DMS114 treated with DMSO at 0.1 percent for 48 hours (cell line): Measurements from ENCODE around the gene CHRNA10.

Source experiments
- DNase-seq: peaks from one replicate; lab custom pipeline; 2025; ENCODE audit not compliant: unreplicated experiment; lab: John Stamatoyannopoulos, UW

Gene CHRNA10

DNA sequence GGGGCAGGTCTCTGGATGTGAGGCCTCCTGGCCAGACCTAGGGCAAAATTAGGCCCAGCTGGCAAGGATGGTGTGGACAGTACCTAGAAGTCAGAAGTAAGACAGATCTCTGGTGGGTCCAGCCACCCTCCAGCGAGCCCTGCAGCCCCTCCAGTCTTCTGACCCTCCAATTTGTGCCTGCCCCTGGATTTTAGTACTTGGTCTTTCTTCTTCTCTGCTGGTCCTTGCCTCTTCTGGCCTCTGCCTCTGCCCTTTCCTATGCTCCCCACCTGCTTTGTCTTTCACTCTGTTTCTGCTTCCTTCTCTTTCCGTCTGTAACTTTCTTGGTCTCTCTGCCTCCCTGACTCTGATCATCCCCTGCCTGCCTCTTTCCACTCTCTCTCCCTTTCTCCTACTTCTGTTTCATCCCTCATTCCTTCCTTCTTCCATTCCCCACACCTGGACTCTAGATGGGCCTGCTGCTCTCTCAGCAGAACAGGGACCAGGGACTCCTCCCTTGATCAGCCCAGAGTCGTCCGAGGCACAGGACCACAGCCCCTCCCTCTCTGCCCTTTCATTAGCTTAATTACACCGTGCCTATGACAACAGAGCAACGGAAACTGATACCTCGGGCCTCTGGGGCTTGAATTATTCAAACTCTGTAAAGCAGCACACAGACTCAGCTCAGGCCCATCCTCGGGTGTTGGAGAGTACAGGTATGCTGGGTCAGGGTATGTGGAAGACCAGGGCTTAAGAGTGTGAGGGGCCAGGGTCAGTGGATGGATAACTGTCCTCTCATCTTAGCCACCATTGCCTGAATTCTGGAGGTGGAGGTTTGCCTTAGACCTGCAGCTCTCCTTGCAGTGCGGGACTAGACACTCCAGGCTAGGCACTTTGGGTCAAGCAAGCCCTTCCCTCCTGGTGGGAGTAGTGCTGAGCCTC, at the start of gene CHRNA10:
CHRNA10 (minus strand) TSS at position 51 of the 921 bp plus-strand sequence. CDS start 72 bp downstream, outside the sequence.
- DNase-seq, result no peak

- DNase-seq, result no peak
Observed at GRCh38 chr11:3712274-3712673, 41.1 kb upstream of the CHRNA10 start.

- DNase-seq, result no peak
Observed at GRCh38 chr11:3710485-3711259, 39.5 kb upstream of the CHRNA10 start.

- DNase-seq, result no peak
Observed at GRCh38 chr11:3709977-3710376, 38.8 kb upstream of the CHRNA10 start.

- no peak for DNase-seq
Observed at GRCh38 chr11:3707176-3707575, 36.0 kb upstream of the CHRNA10 start.

GRCh38 chr11:3703383-3703782, 32.2 kb upstream of the CHRNA10 start:
- no peak for DNase-seq

- no peak for DNase-seq
Observed at GRCh38 chr11:3700910-3701309, 29.7 kb upstream of the CHRNA10 start.

- DNase-seq, result no peak
Observed at GRCh38 chr11:3700410-3700809, 29.2 kb upstream of the CHRNA10 start.

DNA sequence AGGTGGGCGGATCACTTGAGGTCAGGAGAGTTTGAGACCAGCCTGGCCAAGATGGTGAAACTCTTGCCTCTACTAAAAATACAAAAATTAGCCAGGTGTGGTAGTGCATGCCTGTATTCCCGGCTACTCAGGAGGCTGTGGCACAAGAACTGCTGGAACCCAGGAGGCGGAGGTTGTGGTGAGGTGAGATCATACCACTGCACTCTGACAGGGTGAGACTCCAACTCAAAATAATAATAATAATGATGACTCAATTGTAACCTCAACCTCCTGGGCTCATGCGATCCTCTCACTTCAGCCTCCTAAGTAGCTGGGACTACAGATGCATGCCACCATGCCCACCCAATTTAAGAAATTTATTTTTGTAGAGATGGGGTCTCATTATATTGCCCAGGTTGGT, 15.6 kb upstream of the CHRNA10 start:
- no peak for DNase-seq

DNA sequence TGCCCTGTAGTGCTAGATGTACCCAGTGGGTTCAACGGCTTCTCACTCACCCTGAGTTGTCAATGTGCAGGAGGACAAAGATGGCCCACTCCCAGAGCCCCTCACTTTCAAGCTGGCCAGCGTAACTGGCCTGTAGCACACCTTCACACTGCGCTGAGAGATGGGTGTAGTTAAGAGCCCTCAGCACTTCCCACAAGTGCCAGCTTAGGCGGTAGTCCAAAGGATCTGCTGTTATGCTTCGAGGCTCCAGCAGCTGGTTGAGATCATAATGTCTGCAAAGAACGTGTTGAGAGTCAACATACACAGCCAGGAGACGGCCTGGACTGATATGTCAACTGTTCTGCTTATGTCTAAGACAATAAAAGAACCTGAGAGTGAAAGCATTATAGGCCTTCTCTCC, 14.7 kb upstream of the CHRNA10 start:
- no peak for DNase-seq

GRCh38 chr11:3684819-3685172, 13.6 kb upstream of the CHRNA10 start:
- no peak for DNase-seq

- DNase-seq, result no peak
Observed at GRCh38 chr11:3684129-3684818, 13.1 kb upstream of the CHRNA10 start.

DNA sequence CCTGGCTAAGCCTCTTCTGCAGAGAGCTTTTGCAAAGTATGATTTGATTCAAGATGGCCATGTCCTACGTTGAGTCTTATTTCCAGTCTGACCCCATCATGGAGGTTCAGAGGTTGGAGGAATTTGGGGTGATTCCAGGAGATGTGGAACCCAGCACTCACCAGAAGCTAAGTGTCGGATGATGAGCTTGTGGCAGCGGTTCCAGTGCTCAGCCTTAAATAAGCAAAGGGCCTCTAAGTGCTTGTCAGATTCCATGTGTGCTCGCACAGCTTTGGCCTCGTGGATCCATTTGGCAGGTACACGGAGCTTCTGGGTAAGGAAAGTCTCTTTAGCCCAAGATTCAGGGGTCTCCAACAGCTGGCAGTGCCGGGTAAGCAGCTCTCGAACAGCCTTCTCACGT, 11.9 kb upstream of the CHRNA10 start:
- DNase-seq, result no peak

- no peak for DNase-seq
Observed at GRCh38 chr11:3679077-3679476, 7.9 kb upstream of the CHRNA10 start.

DNA sequence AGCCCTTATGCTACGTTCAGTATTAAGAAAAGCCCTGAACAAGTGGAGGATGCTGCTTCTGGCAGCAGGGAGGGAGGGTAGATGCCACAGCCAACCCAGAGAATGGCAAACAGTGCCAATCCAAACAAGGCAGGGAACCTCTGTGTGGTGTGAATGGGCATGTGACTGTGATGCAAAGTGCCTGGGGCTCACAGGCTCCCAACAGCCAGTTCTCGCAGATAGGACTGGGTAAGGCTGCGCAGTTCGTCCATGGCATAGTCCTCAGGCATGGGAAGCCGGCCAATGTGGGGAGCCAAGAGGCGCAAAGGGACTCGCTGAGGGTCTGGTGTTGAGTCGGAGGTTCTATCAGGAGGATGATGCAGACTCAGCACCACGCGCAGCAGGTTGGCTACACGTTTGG, 4.8 kb upstream of the CHRNA10 start:
- no peak for DNase-seq

DNA sequence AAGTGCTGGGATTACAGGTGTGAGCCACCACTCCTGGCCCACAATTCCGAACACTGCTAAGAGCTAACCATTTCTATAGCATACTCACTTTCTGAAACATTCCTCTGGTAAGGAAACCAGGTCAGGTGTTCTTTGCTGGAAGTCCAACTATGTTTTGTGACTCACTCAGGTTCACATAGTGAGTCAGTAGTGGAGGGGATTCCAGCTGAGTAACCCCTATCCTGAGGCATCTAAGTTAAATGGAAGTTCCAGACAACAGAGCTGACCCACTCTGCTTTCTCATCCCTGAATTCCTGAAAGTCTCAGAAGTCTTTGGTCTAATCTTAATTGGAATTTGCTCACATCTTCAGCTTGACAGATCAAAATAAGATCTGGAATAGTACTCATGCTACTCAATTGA, 3.0 kb upstream of the CHRNA10 start:
- DNase-seq, result no peak

- DNase-seq, result no peak
Observed at GRCh38 chr11:3669742-3670183, 1.4 kb downstream of the CHRNA10 start.

DNA sequence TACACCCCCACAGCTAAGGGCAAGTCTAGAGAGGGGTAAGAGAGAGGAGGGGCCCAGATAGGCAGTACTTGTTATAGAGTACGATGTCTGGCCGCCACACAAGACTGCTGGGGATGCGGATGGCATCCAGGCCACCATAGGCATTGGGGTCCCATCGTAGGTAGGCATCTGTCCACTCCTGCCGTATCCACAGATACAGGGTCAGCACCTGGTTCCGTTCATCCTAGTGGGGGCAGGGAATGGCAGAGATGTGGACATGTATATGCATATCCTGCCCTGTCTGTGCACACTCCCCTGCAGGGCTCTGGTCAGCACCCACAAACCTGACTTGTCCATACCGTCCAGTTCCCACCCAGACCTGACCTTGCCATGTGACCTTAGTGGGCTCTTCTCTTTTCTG, 2.1 kb downstream of the CHRNA10 start:
- no peak for DNase-seq

DNA sequence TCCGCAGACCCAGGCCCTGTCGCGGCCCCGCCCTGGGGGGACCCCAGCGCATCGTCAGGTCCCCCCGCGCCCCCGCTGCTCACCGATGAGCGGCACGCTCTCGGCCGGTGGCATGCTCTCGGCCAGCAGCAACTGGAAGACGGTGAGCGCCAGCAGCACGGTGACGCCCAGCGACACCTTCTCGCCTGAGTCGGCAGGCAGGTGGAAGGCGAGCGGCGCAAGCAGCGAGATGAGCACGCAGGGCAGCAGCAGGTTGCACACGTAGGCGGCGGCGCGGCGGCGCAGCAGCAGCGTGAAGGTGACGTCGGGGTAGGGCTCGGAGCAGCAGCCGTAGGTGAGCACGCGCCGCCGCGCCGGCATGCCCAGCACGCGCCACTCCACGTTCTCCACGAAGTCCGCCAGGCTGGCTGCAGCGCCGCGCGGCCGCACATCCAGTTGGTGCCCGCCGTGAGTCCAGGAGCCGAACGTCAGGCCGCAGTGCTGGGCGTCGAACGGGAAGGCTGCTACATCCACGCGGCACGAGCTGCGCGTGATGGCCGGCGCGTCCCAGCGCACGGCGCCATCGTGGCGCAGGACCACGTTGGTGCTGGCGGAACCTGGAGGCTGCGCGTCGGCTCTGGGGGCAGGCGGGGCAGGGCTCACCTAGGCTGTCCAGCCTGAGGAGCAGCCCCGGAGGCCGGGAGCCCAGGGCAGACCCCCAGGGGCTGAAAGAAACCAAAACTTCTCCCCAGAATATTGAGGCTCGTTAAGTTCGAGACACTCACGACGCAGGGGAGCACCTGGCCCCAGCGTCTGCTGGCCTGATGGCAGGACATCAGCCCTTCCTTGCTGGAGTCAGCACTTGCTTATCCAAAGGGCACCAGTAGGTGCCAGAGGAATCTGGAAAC, 3.8 kb downstream of the CHRNA10 start:
- DNase-seq, result no peak

DNA sequence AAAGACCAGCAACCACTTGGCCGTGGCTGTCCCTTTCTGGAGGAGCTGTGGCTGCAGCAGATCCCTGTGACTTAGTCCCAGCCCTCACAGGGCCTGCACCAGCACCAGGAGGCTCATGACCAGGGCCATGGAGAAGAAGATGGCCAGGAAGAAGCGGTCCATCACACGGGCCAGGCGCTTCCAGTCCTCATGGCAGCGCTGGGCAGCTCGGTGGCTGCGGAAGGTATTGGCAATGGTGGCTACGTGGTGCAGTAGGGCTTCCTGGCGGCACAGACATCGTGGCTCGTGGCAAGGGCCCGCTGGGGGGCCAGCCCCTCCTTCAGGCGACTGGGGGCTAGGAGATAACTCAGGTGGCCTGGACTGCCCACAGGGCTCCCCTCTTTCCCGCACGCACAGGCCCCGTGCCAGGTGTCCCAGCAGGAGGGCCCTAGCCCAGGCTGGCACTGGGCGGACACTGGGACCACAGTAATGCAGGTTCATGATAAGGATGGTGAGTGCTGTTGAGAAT, 5.1 kb downstream of the CHRNA10 start:
- DNase-seq, result no peak
